ENCODE measurements around the gene AIPL1.

Gene AIPL1

GRCh38 chr17:6455321-6455705, 20.4 kb upstream of the AIPL1 start:
- Histone ChIP-seq H3K4me2 (ENCODE audit: low read depth, low read length, poor library complexity, severe bottlenecking) (no peak overlapping the region), H2AFZ (ENCODE audit: low read depth, low read length, severe bottlenecking) (no peak overlapping the region)

DNA sequence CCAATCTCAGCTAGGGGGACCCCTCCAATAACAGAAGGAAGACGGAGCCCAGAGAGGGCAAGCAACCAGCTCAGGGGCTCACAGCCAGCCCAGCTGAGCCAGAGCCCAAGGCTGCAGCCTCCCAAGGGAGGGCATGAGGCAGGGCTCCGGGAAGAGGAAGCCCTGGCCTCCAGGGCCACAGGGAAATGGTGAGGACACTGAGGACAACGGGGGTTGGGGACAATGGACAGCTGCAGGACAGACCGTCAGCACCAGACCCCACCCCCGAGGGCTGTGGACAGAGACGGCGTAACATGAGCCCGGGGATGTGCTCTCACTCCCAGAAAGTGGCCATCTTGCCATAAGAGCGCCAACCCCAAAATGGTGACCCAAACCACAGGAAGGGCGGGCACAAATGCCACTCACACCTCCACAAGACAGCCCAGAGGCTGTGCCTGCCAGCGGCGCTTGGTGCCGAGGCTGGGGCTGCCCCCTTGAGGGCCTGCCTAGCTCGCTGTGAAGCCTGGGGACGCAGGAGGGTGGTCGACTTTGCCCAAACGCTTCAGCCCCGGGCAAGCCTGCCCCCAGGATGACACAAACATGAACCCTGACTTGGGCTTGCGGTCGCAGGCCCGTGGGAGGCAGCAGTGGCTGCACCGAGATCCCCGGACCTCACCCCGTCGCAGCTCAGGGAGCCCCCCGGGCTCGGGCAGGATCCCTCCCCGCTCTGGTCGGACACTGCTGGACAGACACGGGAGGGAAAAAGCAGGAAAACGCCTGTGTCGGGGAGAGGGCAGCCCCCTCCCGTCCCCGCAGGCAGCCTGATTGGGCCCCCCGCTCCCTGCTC, 19.8 kb upstream of the AIPL1 start:
- no peaks in the 10 kb centered on the region for H3F3A ChIP-seq (ENCODE audit: insufficient read depth)
- H4K20me1 ChIP-seq (ENCODE audit: low read depth, low read length), result no peaks in the 10 kb centered on the region
- TF ChIP-seq, protein P1, sequence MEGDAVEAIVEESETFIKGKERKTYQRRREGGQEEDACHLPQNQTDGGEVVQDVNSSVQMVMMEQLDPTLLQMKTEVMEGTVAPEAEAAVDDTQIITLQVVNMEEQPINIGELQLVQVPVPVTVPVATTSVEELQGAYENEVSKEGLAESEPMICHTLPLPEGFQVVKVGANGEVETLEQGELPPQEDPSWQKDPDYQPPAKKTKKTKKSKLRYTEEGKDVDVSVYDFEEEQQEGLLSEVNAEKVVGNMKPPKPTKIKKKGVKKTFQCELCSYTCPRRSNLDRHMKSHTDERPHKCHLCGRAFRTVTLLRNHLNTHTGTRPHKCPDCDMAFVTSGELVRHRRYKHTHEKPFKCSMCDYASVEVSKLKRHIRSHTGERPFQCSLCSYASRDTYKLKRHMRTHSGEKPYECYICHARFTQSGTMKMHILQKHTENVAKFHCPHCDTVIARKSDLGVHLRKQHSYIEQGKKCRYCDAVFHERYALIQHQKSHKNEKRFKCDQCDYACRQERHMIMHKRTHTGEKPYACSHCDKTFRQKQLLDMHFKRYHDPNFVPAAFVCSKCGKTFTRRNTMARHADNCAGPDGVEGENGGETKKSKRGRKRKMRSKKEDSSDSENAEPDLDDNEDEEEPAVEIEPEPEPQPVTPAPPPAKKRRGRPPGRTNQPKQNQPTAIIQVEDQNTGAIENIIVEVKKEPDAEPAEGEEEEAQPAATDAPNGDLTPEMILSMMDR (IDR thresholded peaks at IDR 0.05; ENCODE audit: insufficient read depth, low read length, poor library complexity, severe bottlenecking), result no peak
- TF ChIP-seq EZH2phosphoT487 (conservative IDR thresholded peaks at IDR 0.05; ENCODE audit: low read length), result no peak
- H3K9ac ChIP-seq (ENCODE audit: low read length), result no peak overlapping the region
- H3K9me2 ChIP-seq (replicated peaks; ENCODE audit: insufficient read depth, low read length), result no peaks in the 10 kb centered on the region
- no peaks in the 10 kb centered on the region for H3K36me3 ChIP-seq (ENCODE audit: low read length)
- H3K4me3 ChIP-seq (ENCODE audit: insufficient read depth, low read length, poor library complexity, severe bottlenecking), result no peak overlapping the region
- H3K9me3 ChIP-seq (ENCODE audit: insufficient read depth, low read length), result no peaks in the 10 kb centered on the region
- H3K4me2 ChIP-seq (ENCODE audit: low read depth, low read length, poor library complexity, severe bottlenecking), result no peak overlapping the region
- no peaks in the 10 kb centered on the region for H3K79me2 ChIP-seq (ENCODE audit: insufficient read depth, low read length)
- H3K27ac ChIP-seq (ENCODE audit: low read depth, low read length), result no peak overlapping the region
- H2AFZ ChIP-seq (ENCODE audit: low read depth, low read length, severe bottlenecking), result no peak overlapping the region
- H3K27me3 ChIP-seq (ENCODE audit: low read length), result no peaks in the 10 kb centered on the region

More at GRCh38 chr17:6455321-6455705, 20.4 kb upstream of the AIPL1 start:
- TF ChIP-seq EZH2phosphoT487 (conservative IDR thresholded peaks at IDR 0.05; ENCODE audit: low read length), result no peak
- TF ChIP-seq, protein P1 (IDR thresholded peaks at IDR 0.05; ENCODE audit: insufficient read depth, low read length, poor library complexity, severe bottlenecking), result no peak
- H3K79me2 ChIP-seq (ENCODE audit: insufficient read depth, low read length), result no peaks in the 10 kb centered on the region
- no peaks in the 10 kb centered on the region for H3K9me2 ChIP-seq (replicated peaks; ENCODE audit: insufficient read depth, low read length)
- H3K36me3 ChIP-seq (ENCODE audit: low read length), result no peaks in the 10 kb centered on the region
- no peaks in the 10 kb centered on the region for H3K27me3 ChIP-seq (ENCODE audit: low read length)
- no peaks in the 10 kb centered on the region for H3K9me3 ChIP-seq (ENCODE audit: insufficient read depth, low read length)
- H3K27ac ChIP-seq (ENCODE audit: low read depth, low read length), result no peak overlapping the region
- no peaks in the 10 kb centered on the region for H4K20me1 ChIP-seq (ENCODE audit: low read depth, low read length)
- H3K4me3 ChIP-seq (ENCODE audit: insufficient read depth, low read length, poor library complexity, severe bottlenecking), result no peak overlapping the region
- H3F3A ChIP-seq (ENCODE audit: insufficient read depth), result no peaks in the 10 kb centered on the region
- no peak overlapping the region for H3K9ac ChIP-seq (ENCODE audit: low read length)

- H3K27me3 ChIP-seq (ENCODE audit: low read length), result no peaks in the 10 kb centered on the region; the same call in 1 of the 2 replicates
- no peaks in the 10 kb centered on the region for H3K9me3 ChIP-seq (ENCODE audit: insufficient read depth, low read length)
- no peaks in the 10 kb centered on the region for H3K36me3 ChIP-seq (ENCODE audit: low read length)
- H3K4me3 ChIP-seq (ENCODE audit: insufficient read depth, low read length, poor library complexity, severe bottlenecking), result no peak overlapping the region
- H3K27ac ChIP-seq (ENCODE audit: low read depth, low read length), result no peak overlapping the region
- H4K20me1 ChIP-seq (ENCODE audit: low read depth, low read length), result no peaks in the 10 kb centered on the region
- H3K4me2 ChIP-seq (ENCODE audit: low read depth, low read length, poor library complexity, severe bottlenecking), result no peak overlapping the region
- H3K9ac ChIP-seq (ENCODE audit: low read length), result no peak overlapping the region
- TF ChIP-seq EZH2phosphoT487 (conservative IDR thresholded peaks at IDR 0.05; ENCODE audit: low read length), result no peak
- TF ChIP-seq, protein P1 (IDR thresholded peaks at IDR 0.05; ENCODE audit: insufficient read depth, low read length, poor library complexity, severe bottlenecking), result no peak
- no peaks in the 10 kb centered on the region for H3F3A ChIP-seq (ENCODE audit: insufficient read depth)
- H2AFZ ChIP-seq (ENCODE audit: low read depth, low read length, severe bottlenecking), result no peak overlapping the region
- no peaks in the 10 kb centered on the region for H3K79me2 ChIP-seq (ENCODE audit: insufficient read depth, low read length)
- no peaks in the 10 kb centered on the region for H3K9me2 ChIP-seq (replicated peaks; ENCODE audit: insufficient read depth, low read length)
These were observed 18.5 kb upstream of the AIPL1 start for GRCh38 chr17:6453279-6454024.
